ENCODE data around the gene TMPRSS9.
"Not testable (repeated sequence)": the region's sequence is repeated elsewhere in the genome, so short reads cannot be mapped to it uniquely, and the experiment has no call there.

Gene TMPRSS9

GRCh38 chr19:2443116-2443784 lies 83.2 kb downstream of the TMPRSS9 start:
- no peak for DNase-seq

GRCh38 chr19:2443785-2444182 lies 83.7 kb downstream of the TMPRSS9 start:
- no peak for DNase-seq

- no peak for DNase-seq
Observed at GRCh38 chr19:2444251-2445002, 84.4 kb downstream of the TMPRSS9 start.

GRCh38 chr19:2446381-2446780 lies 86.3 kb downstream of the TMPRSS9 start:
- DNase-seq = peak; percentile 36

GRCh38 chr19:2449019-2449418 lies 89.0 kb downstream of the TMPRSS9 start:
- no peak for DNase-seq

- DNase-seq = no peak
Observed at GRCh38 chr19:2451138-2451537, 91.1 kb downstream of the TMPRSS9 start.

GRCh38 chr19:2451741-2452140 lies 91.7 kb downstream of the TMPRSS9 start:
- no peak for DNase-seq

- DNase-seq = no peak
Observed at GRCh38 chr19:2453431-2454025, 93.5 kb downstream of the TMPRSS9 start.

- no peak for DNase-seq
Observed at GRCh38 chr19:2454199-2454961, 94.3 kb downstream of the TMPRSS9 start.

- DNase-seq = no peak
Observed at GRCh38 chr19:2454962-2455850, 95.1 kb downstream of the TMPRSS9 start.

GRCh38 chr19:2455851-2456570 lies 95.9 kb downstream of the TMPRSS9 start:
- DNase-seq = peak; percentile 52

- DNase-seq = no peak
Observed at GRCh38 chr19:2457394-2458037, 97.5 kb downstream of the TMPRSS9 start.

GRCh38 chr19:2458054-2458453 lies 98.0 kb downstream of the TMPRSS9 start:
- no peak for DNase-seq

- DNase-seq = not testable (repeated sequence)
Observed at GRCh38 chr19:2458776-2459175, 98.7 kb downstream of the TMPRSS9 start.

- no peak for DNase-seq
Observed at GRCh38 chr19:2460245-2460644, 100.2 kb downstream of the TMPRSS9 start.

- peak; percentile 63 for DNase-seq
Observed at GRCh38 chr19:2461751-2462634, 101.9 kb downstream of the TMPRSS9 start.

GRCh38 chr19:2462635-2463421 lies 102.8 kb downstream of the TMPRSS9 start:
- DNase-seq = no peak

- DNase-seq = not testable (repeated sequence)
Observed at GRCh38 chr19:2463694-2464093, 103.6 kb downstream of the TMPRSS9 start.

GRCh38 chr19:2464389-2464788 lies 104.3 kb downstream of the TMPRSS9 start:
- DNase-seq = no peak
